SU-DHL-6 (cell line): Measurements from ENCODE around the gene ZKSCAN4.

ENCODE experiments used
- H2AFZ ChIP-seq: fragments of 200-600 bp; sonication (generic); 2 replicates; pipeline ENCODE4 v1.6.1; 2014; ENCODE audit warnings: low read depth, mild to moderate bottlenecking, moderate library complexity, mixed read lengths, antibody characterized with exemption, low read length; ENCODE audit not compliant: severe bottlenecking
- H3F3A ChIP-seq: fragments of 200-600 bp; shearing (Covaris generic); 2 replicates; pipeline ENCODE4 v1.6.0; 2016; ENCODE audit warnings: antibody characterized with exemption, mild to moderate bottlenecking; ENCODE audit not compliant: insufficient read depth
- H3K27ac ChIP-seq: fragments of 200-600 bp; sonication (generic); 2 replicates; pipeline ENCODE4 v1.5.1; 2016; ENCODE audit warnings: low read depth, mild to moderate bottlenecking, low read length, moderate library complexity, mixed read lengths
- H3K27me3 ChIP-seq: fragments of 200-600 bp; sonication (generic), shearing (Covaris generic); 2 replicates; pipeline ENCODE4 v1.6.0; 2014; ENCODE audit warnings: mild to moderate bottlenecking, low read length
- H3K36me3 ChIP-seq: fragments of 200-600 bp; sonication (generic); 2 replicates; pipeline ENCODE4 v1.6.1; 2014; ENCODE audit warnings: mild to moderate bottlenecking, low read length, mixed read lengths
- H3K4me2 ChIP-seq: fragments of 300-600, 200-600 bp; shearing (Covaris generic), sonication (generic); 2 replicates; pipeline ENCODE4 v1.6.0; 2014; ENCODE audit warnings: low read length, low read depth, mild to moderate bottlenecking; ENCODE audit not compliant: poor library complexity, severe bottlenecking
- H3K4me3 ChIP-seq: fragments of 200-600 bp; sonication (generic); 2 replicates; pipeline ENCODE4 v1.5.1; 2014; ENCODE audit warnings: antibody characterized with exemption, low read length, mild to moderate bottlenecking, mixed read lengths; ENCODE audit not compliant: insufficient read depth, poor library complexity, severe bottlenecking
- H3K79me2 ChIP-seq: fragments of 200-600 bp; sonication (generic); 2 replicates; pipeline ENCODE4 v1.6.1; 2014; ENCODE audit warnings: mild to moderate bottlenecking, low read length, moderate library complexity; ENCODE audit not compliant: insufficient read depth
- H3K9ac ChIP-seq: fragments of 200-600 bp; sonication (generic); 2 replicates; pipeline ENCODE4 v1.7.0; 2014; ENCODE audit warnings: mild to moderate bottlenecking, low read length
- H3K9me2 ChIP-seq: fragments of 200-600 bp; sonication (generic); replicated peaks from 2 replicates; pipeline ENCODE4 v1.6.1; 2014; ENCODE audit warnings: low read length; ENCODE audit not compliant: insufficient read depth
- H3K9me3 ChIP-seq: fragments of 200-600 bp; sonication (generic); 2 replicates; pipeline ENCODE4 v1.6.1; 2014; ENCODE audit warnings: low read length, mixed read lengths; ENCODE audit not compliant: insufficient read depth
- H4K20me1 ChIP-seq: fragments of 200-600 bp; sonication (generic); 2 replicates; pipeline ENCODE4 v1.6.1; 2014; ENCODE audit warnings: low read depth, mild to moderate bottlenecking, antibody characterized with exemption, low read length, moderate library complexity, mixed read lengths
- EZH2phosphoT487 ChIP-seq: fragments of 200-600 bp; sonication (generic), shearing (Covaris generic); conservative IDR thresholded peaks from 2 replicates; pipeline ENCODE4 v1.6.1; 2018; ENCODE audit warnings: mild to moderate bottlenecking, antibody characterized with exemption, low read length, moderate library complexity, mixed read lengths
- TF ChIP-seq, protein P1 (sequence below): fragments of 200-600 bp; sonication (generic); IDR thresholded peaks from one replicate; pipeline ENCODE4 v1.5.1; 2017; ENCODE audit warnings: antibody characterized with exemption, mild to moderate bottlenecking, low read length, moderate library complexity; ENCODE audit not compliant: insufficient read depth, poor library complexity, severe bottlenecking

The ZKSCAN4 gene

DNA sequence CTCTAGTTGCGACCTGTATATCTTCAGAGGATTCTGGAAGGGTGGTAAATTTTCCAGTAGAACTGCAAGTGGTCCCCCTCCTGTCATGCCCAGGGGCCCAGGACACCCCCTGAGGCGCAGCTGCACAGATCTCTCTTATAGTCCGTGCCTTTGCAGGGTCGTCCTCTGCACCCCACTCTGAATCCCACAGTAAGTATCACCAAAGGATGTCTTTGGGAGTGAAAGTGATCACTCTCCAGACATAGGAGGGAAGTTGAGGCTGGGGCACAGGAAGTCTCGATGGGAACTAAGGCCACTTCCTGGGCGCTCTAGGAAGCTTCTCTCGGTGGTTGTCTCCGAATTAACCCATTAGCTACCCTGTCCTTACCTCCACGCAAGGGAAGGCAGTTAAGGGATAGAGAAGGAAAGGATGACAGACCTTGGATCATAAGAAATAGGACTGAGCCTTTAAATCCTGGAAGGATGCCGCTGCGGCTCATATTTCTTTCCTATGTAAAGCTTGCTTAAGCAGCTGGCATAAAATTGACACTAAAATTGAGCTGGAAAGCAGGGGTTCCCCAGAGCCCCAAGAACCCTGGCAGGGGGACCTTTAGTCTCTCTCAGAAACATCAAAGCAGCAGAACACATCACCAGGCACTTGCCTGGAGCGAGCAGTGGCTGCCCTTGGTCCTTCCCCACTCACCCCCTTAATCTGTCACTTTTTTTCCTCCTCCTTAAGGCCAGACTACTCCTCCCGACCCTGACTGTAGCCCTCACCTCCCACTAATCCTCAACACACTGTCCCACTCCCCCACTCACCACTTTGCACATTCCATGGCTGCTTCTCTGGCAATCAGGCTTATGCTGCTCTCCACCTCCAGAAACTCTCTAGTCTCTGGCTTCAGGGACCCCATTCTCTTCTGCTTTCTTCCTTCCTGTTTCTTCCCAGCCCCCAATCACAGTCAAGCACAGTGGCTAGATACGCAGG is at the start of gene ZKSCAN4:
TSS of gene ZKSCAN4 (minus strand) at position 261 of the 967 bp plus-strand sequence. CDS start 289 bp downstream, outside the sequence.
- H3K79me2 ChIP-seq, result peaks cover 19% of the 10 kb centered on the region
- H3F3A ChIP-seq, result no peaks in the 10 kb centered on the region
- peak within 1 kb of the TSS; percentile 77 for H3K9ac ChIP-seq
- no peaks in the 10 kb centered on the region for H3K9me3 ChIP-seq
- peak within 1 kb of the TSS; percentile 67 for H3K4me2 ChIP-seq
- H3K27me3 ChIP-seq, result no peaks in the 10 kb centered on the region
- peak within 1 kb of the TSS; percentile 89 for H2AFZ ChIP-seq
- H3K4me3 ChIP-seq, result peak within 1 kb of the TSS; percentile 95
- TF ChIP-seq, protein P1, sequence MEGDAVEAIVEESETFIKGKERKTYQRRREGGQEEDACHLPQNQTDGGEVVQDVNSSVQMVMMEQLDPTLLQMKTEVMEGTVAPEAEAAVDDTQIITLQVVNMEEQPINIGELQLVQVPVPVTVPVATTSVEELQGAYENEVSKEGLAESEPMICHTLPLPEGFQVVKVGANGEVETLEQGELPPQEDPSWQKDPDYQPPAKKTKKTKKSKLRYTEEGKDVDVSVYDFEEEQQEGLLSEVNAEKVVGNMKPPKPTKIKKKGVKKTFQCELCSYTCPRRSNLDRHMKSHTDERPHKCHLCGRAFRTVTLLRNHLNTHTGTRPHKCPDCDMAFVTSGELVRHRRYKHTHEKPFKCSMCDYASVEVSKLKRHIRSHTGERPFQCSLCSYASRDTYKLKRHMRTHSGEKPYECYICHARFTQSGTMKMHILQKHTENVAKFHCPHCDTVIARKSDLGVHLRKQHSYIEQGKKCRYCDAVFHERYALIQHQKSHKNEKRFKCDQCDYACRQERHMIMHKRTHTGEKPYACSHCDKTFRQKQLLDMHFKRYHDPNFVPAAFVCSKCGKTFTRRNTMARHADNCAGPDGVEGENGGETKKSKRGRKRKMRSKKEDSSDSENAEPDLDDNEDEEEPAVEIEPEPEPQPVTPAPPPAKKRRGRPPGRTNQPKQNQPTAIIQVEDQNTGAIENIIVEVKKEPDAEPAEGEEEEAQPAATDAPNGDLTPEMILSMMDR, result no peak
- TF ChIP-seq EZH2phosphoT487, result no peak
- no peaks in the 10 kb centered on the region for H4K20me1 ChIP-seq
- peak within 1 kb of the TSS; percentile 18 for H3K27ac ChIP-seq
- no peaks in the 10 kb centered on the region for H3K9me2 ChIP-seq
- H3K36me3 ChIP-seq, result 0 out of 2 replicates have a peak, but pooled peaks cover 3% of the 10 kb centered on the region

DNA sequence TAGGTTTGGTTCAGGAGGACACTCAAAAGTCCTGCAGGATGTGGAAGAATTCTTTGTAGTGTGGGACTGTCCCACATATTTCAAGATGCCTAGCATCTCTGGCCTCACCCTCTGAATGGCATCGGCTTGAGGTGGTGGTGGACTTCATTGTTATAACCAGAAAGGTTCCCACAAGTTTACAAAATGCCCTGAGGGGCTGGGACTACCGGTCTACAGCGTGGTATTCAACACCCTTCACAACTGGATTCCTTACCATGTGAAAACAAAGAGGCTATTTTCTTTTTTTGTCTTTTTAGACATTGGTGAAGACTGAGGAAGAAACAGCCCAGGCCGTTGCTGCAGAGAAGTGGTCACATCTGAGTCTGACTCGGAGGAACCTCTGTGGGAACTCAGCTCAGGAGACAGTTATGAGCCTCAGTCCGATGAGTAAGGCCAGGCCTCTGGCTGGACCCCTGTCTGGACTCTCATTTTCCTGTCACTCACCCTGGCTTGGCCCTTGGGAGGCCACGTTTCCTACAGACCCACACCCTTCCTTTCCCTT is 44.5 kb upstream of the ZKSCAN4 start:
- TF ChIP-seq EZH2phosphoT487, result no peak
- TF ChIP-seq, protein P1, result no peak
- Histone ChIP-seq H3K4me2 (no peak overlapping the region), H3F3A (no peaks in the 10 kb centered on the region), H3K9me3 (no peaks in the 10 kb centered on the region), H3K9ac (no peak overlapping the region), H3K36me3 (no peaks in the 10 kb centered on the region), H3K4me3 (no peak overlapping the region), H2AFZ (no peak overlapping the region), H3K27me3 (no peaks in the 10 kb centered on the region), H4K20me1 (no peaks in the 10 kb centered on the region), H3K79me2 (no peaks in the 10 kb centered on the region), H3K9me2 (no peaks in the 10 kb centered on the region), H3K27ac (no peak overlapping the region)

DNA sequence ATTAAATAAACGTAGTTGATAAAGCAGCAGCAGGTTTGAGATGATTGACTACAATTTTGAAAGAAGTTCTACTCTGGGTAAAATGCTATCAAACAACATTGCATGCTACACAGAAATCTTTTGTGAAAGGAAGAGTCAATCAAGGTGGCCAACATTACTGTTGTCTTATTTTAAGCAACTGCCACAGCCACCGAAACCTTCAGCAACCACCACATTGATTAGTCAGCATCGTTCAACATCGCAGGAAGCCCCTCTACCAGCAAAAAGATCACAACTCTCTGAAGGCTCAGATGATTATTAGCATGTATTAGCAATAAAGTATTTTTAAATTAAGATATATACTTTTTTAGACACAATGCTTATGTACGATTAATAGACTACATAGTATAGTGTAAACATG is 43.3 kb upstream of the ZKSCAN4 start:
- H3K27ac ChIP-seq, result no peak overlapping the region
- H3K9ac ChIP-seq, result no peak overlapping the region
- H3K4me3 ChIP-seq, result no peak overlapping the region
- H3F3A ChIP-seq, result no peaks in the 10 kb centered on the region
- no peaks in the 10 kb centered on the region for H4K20me1 ChIP-seq
- no peaks in the 10 kb centered on the region for H3K79me2 ChIP-seq
- H3K27me3 ChIP-seq, result no peaks in the 10 kb centered on the region
- H3K9me2 ChIP-seq, result no peaks in the 10 kb centered on the region
- H3K36me3 ChIP-seq, result no peaks in the 10 kb centered on the region; the same call in 1 of the 2 replicates
- H2AFZ ChIP-seq, result no peak overlapping the region
- H3K4me2 ChIP-seq, result no peak overlapping the region
- TF ChIP-seq EZH2phosphoT487, result no peak
- TF ChIP-seq, protein P1, result no peak
- no peaks in the 10 kb centered on the region for H3K9me3 ChIP-seq
